ENCODE measurements around the gene IGFL2.
"Not testable (repeated sequence)": the region's sequence is repeated elsewhere in the genome, so short reads cannot be mapped to it uniquely, and the experiment has no call there.

The IGFL2 gene

DNA sequence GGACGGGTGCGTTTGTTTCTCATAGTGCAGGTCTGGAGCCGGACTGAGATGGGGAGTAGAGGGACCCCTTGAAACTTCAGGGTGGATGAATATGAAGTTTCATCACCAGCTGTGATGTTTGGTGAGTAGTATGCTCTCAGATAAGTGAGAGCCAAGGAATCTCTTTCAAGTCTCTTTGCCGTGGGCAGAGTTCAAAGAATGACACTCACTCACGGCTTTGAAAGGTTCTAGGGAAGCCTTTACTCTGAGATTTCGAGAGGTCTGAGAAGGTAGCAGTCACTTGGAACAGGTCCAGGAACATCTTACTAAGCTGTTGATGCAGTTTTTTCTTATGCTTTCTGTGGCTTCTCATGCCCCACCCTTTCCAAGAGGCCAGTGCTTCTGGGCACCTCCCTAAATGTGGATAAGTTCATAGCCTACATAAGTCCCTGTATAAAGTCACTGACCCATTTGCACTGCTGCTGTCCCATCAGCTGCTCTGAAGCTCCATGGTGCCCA, at the start of gene IGFL2:
Gene IGFL2 (plus strand): TSS at position 448 of the 498 bp plus-strand sequence. CDS start 41 bp downstream, at position 489.
- no peak for DNase-seq (ENCODE audit: low spot score)

DNA sequence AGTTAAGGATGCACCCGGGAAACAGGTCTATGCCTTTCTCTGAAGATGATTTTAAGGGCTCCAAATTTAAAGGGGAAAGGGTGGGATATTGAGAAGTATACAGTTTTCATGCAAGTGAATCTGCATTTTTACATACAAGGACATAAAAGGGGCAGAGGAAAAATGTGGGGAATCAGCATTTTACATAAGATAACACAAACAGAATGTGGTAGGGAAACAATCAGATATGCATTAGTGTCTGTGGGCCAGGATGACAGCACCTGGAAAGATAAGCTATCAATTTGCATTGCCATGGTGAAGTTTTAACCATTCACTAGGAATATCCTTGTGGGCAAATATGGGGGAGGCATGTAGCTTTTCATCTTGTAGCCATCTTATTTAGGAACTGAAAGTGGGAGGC, 47.7 kb upstream of the IGFL2 start:
- DNase-seq (ENCODE audit: low spot score): no peak

DNA sequence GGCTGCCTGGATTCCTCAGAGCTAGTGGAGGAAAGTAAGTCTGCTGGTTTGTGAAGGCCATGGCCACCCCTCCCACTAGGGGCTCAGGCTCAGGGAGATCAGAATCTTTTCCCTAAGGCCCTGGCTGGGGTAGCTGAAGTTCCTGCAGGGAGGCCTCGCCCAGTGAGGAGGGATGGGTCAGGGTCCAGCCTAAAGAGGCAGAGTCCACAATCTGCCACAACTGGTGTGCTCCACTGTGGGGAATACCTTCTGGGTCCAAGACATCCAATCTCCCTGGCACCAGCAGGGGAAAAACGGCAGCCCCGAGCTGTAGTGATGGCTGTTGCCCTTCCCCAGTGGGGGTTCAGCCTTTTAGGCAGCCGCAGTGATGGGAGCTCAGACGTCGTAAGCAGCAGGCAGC, 46.7 kb upstream of the IGFL2 start:
- no peak for DNase-seq (ENCODE audit: low spot score)

DNA sequence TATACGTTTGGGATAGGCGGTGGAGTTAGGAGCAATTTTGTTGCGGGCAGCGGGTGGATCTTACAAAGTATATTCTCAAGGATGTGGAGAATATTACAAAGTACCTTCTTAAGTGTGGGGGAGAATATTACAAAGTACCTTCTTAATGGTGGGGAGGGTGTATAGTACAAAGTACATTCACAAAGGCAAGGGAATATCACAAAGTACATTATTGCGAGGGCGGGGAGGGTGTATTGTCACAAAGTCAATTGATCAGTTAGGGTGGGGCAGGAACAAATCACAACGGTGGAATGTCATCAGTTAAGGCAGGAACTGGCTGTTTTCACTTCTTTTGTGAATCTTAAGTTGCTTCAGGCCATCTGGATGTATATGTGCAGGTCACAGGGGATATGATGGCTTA, 45.7 kb upstream of the IGFL2 start:
- not testable (repeated sequence) for DNase-seq (ENCODE audit: low spot score)

DNA sequence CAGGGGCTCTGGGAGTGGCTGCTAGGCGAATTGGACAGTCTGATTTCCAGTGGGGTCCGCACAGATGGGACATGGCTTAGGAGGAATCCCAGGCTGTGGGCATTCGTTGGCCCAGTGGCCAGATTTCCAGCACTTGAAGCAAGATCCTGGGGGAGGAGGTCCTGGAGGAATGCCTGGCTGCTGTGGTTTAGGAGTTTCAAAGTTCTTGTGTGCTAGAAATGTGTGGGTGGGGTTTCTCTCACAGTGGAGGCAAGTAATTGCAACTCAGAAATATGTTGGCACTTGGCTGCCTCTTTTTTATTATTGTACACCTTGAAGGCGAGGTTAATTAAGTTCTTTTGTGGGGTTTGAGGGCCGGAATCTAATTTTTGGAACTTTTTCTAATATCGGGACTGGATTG, 40.7 kb upstream of the IGFL2 start:
- peak; percentile 39 for DNase-seq (ENCODE audit: low spot score)

DNA sequence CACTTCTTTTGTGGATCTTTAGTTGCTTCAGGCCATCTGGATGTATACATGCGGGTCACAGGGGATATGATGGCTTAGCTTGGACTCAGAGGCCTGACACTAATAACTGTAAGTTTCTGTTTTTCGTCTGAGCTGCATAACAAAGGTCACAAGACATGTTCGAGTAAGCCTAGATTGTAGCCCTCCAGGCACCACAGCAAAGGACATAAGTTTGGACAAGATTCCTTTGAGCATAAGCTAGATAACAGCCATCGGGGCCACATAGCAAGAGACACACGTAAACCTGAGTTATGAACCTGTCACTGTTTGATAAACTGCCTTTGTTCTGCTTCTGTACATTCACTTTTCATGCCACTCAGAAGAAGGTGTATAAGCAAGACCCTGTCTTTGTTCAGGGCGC, 38.2 kb upstream of the IGFL2 start:
- no peak for DNase-seq (ENCODE audit: low spot score)

DNA sequence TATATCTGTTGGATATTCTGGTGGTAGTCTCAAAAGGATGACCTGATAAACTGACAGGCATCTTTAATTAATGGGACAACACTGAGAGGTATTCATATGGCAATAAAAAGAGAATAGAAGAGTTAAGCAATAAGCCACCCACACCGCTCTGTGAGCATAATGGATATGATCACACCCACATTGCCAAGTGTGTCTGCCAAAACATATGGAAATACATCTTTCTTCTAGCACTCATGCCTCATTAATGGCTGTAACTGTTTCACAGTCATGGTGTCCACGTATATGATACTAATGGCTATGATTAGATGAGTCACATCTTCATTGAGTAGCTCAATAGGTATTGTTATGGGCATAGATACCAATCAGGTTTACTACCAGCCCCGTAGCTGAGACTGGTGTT, 36.7 kb upstream of the IGFL2 start:
- no peak for DNase-seq (ENCODE audit: low spot score)

DNA sequence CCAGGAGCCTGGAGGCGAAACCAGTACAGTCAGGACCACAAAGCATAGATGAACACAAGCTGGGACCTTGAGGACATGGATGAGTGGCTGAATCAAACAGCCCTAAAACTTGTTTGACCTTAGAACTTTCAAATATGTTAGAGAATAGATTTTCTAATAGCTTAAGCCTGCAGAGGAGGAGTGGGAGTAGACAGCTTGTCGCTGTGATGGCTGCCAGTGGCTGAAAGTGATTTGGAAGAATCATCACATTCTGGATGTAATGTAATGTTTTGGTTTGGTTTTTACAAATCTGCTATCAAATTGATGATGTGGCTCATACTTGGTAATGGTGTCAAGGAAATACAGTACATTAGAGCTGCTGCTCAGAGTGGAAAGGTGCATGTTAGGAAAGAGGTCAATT, 35.5 kb upstream of the IGFL2 start:
- no peak for DNase-seq (ENCODE audit: low spot score)

DNA sequence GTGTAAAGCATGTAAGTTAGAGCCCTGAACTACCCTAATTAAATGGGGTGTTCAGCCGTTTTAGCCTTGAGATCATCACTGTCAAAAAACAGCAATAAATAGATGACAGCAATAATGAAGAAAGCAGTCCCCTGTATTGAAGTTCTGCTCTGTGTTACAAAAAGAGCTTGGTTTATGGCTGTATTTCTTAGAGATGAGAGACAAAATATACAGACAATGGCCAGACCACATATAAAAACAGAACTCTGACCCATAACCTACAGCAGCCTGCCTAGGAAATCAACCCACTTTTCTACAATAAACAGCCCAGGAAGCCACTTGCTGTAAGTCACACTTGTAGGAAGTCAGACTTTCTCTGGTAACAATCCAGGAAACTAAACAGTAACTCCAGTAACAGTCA, 34.3 kb upstream of the IGFL2 start:
- DNase-seq (ENCODE audit: low spot score): no peak

DNA sequence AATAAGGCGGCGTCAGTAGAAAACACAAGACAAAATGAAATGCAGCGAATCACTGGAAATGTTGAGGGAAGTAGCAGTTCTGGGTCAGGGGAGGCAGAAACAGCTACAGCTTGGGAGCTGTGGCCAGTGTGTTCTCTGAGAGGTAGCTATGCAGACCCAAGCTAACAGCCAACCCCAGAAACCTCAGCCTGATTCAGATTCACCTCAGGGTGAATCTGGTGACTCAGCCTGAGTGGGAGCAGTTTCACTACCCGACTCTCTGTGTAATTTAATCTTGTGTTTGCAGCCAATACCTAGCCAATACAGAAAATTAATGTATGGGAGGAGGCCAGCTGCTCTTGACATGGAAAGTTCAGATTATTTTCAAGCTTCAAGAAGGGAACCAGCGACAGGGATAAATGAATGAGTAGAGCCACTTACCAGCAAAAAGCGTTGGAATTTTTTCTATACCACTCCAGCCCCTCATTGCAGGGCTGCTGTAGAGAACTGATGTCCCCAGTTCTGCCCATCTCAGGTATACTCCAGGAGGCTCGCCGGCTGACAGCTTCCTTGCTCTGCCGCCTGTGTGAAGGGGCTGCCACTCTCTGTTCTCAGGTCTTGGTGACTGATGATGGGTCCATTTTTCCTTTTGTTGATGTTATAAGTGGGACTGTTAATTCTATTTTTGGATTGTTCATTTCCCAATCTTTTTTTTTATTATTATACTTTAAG, 32.5 kb upstream of the IGFL2 start:
- peak; percentile 78 for DNase-seq (ENCODE audit: low spot score)

DNA sequence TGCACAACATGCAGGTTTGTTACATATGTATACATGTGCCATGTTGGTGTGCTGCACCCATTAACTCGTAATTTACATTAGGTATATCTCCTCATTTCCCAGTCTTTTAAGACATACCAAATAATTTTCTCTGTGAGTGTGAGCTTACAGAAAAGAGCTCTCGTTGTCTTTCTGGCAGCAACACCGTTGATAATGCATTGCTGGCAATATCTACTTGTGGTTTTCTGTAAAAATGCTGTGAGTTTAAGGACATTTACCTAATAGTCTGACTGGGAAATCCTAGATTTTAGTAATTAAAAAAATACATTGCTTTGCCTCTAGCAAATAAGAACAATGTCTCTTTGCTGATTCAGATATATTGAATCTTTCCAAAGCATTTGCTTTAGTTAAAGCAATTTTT, 31.9 kb upstream of the IGFL2 start:
- DNase-seq (ENCODE audit: low spot score): no peak

DNA sequence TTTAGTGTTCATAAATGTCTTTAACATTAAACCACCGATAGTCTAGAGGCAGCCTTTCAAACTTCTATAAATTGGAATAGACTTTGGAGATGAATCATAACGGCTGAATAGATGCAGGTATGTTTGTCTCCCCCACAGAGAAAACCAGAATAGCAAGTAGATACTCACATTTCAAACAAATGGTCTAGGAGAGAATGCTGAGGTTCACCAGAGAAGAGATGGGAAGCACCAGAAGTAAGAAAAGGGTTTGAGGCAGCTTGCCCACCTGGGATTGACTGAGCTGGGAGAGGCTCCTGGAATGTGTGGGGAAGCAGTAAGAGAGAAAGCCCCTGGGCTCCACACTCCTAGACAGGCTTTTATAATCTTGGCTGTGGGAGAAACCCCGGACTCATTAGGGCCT, 29.9 kb upstream of the IGFL2 start:
- DNase-seq (ENCODE audit: low spot score): no peak

DNA sequence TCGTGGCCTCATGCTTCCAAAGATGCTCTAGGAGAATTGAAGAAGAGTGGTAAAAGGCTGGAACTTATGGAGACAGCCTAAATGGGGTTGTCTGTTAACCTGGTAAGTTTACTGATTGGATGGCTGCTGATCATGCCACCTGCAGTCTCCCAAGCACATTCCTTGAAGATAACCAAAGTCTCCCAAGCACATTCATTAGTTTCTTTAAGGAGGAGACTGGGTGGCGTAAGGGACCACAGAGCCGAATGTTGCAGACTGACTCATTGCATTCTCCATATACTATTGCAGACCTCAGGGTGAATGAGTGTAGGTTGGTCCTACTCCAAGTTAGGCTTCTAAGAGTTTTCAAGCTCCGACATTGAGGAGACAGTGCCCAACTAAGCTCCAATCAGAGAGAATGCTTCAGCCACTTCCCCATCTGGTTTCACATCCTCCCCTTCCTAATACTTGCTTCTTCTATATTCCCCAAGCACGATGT, 23.4 kb upstream of the IGFL2 start, which contains the start of gene IGFL3:
Gene IGFL3 (minus strand): TSS at position 51 of the 478 bp plus-strand sequence. CDS start 39 bp downstream, at position 12.
- DNase-seq (ENCODE audit: low spot score): no peak

DNA sequence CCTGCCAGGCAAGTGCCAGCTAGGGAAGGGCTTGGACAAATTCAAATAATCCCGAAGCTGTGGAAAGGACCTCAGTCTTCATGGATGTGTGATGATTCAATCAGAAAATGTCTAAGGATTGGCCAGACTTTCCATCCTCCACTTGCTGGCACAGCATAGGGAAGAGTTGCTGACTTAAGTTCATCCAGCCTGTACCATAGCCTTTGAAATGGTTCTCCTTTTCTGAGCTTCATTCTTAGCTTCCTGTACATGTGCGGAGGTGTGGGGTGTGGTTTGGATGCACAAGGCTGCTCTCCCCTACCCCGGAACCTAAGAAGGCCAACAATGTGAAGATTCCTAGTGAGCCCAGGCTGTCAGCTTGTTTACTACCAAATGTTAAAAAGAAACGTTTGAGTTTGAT, 22.6 kb upstream of the IGFL2 start:
- DNase-seq (ENCODE audit: low spot score): no peak

DNA sequence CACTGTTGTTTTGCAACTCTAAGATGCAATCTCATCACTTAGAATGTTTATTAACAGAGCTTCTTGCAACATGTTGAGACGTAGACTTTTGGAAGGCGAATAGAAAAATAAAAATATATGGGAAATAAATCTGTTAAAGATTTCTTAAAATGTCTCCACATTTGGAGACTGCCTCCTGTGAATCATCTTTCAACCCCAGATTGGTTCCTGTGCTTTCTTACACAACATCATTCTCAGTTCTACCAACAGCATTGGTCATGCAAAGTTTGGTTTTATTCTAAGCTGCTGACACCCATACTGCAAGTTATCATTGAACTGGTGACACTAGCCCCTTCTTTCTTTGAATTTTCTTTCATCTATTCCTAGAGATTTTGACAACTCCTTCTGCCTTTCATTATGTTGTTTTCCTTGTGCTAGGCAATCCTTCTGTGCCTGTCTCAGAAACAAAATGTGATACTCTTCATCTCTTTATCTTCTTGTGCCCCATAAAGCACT, 21.9 kb upstream of the IGFL2 start:
- DNase-seq (ENCODE audit: low spot score): no peak

DNA sequence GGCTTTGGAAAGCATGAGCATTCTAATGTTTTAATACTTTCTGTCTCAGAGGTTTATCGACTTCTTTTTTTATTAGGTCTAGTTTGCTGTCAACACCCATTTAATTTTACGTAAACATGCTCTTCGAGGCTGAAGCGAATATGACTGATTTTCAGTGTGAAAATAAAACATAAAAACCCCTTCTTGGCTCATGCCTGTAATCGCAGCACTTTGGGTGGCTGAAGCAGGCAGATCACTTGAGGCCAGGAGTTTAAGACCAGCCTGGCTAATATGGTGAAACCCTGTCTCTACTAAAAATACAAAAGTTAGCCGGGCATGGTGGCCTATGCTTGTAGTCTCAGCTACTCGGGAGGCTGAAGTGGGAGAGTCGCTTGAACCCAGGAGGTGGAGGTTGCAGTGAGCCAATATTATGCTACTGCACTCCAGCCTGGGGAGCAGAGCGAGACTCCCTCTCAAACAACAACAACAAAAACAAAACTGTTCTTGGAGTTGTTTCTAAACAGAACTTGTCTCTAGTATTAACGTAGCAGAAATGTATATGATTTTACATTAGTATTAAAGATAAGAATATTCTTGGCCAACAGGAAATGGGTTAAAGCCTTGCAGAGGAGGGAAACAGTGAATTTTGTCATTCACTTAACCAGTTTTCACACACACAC, 16.4 kb upstream of the IGFL2 start:
- no peak for DNase-seq (ENCODE audit: low spot score)

DNA sequence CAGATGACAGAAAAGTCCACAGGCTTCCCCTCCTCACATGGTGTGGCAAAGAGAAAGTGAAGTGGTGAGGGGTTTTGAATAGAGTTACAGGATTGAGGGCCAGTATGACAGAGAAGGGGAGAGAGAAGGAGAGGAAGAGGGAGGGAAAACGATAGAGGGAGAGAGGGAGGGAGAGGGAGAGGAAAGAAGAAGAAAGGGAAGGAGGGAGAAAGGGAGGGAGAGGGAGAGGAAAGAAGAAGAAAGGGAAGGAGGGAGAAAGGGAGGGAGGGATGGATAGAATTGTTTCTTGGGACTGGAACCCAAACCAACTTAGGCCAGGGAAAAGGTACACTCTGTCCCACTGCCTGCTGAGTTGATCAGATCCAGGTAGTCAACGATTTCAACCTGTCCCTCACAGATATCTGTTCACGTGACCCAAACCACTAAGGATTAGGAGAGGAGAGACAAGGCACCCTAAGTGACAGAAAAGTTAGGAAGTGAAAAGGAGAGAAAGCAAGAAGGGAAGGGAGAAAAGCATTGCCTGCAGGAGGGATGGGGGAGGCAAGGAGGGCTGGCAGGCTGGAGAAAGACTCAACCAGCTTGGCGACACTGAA, 15.4 kb upstream of the IGFL2 start:
- no peak for DNase-seq (ENCODE audit: low spot score)

DNA sequence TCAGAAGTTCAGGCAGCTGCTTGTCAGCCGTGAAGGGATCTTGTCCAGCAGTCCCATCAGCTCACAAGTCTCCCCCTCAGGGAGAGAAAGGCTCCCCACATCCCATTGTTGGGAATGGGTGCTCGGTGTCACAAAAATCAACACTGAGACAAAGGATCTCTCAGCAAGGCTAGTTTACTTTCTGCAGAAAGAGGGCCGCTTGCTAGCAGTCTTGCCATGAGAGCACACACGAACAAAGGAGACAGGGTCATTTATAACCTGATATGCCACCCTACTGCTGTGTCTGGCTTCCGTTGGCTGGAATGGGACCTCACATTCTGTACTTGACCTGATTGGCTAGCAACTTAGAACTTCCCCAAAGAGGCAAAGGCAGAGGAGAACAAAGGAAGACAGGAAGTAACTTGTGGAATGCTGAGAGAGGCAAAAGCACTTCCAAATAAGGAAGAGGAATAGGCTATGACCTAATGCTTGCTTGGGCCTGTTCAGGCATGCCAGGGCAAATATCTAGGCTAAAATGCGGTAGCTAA, 14.9 kb upstream of the IGFL2 start:
- DNase-seq (ENCODE audit: low spot score): peak; percentile 37

DNA sequence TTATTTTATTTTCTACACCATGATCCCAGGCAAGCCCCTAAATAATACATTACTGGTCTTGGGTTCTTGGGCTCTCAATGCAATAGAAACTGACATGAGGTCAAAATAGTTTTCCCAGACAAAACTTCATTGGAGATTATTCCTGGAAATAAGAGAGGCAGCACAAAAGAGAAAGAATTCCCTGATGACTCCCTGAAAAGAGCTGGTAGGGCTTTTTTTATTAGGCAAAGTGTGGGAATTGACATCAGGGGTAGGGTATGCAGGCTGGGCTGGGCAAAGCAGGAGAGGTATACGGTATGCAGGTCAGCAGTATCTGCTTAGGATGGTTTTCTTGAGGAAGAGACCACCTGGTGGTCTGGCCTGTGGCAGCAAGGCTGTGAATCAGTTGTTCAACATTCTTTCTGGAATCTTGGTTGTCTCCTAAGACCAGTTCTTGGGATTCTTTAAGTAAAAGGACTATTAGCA, 14.2 kb upstream of the IGFL2 start:
- no peak for DNase-seq (ENCODE audit: low spot score)

DNA sequence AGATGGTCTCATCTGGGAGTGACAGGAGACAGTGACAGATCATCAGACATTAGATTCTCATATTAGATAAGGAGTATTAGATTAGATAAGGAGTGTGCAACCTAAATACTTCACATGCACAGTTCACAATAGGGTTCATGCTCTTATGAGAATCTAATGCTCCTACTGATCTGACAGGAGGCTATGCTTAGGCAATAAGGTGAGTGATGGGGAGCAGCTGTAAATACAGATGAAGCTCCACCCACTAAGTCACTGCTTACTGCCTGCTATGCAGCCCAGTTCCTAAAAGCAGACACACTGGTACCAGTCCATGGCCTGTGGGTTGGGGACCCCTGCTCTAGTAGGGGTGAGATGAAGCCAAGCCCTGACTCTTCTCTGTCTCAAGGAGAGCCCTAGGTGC, 13.5 kb upstream of the IGFL2 start:
- no peak for DNase-seq (ENCODE audit: low spot score)

DNA sequence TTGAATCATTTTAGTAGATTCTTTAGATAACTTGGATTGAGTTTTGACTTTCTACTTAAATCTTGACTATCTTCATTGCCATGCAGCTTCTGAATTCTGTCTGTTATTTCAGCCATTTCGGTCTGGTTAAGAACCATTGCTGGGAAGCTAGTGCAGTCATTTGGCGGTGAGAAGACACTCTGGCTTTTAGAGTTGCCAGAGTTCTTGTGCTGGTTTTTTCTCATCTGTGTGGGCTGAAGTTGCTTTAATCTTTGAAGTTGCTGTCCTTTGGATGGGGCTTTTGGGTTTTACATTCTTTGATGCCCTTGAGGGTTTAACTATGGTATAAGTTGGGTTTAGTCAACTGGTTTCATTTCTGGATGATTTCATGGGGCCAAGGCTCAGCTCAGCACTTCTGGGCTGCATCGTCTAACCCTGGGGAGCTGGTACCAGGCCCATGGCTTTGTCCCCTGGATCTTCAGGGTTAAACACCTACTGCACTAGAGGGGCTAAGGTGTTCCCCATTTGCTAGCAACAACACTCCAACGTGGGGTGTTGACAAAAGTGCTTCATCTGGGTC, 10.0 kb upstream of the IGFL2 start:
- DNase-seq (ENCODE audit: low spot score): no peak

DNA sequence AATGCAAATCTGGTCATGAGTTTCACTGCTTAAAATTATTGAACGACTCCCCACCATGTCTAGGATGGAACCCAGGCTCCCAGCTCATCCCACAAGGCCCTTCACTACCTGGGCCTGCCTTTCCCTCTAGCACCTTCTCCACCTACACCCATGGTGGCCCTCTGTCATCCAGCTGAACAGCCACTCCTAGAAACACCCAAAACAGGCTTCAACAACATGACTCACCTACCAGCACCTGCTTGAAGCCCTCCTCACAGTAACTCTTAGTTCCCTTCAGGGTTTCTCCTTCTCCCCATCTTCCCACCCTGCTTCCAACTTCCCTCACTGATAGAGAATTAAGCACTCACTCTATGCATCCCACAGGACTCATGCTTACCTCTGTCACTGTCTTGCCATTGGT, 6.6 kb upstream of the IGFL2 start:
- DNase-seq (ENCODE audit: low spot score): no peak
